Esophagus muscularis mucosa (tissue), 4 donors: ENCODE measurements around the gene RYR2. TPM values are rescaled to one million over a fixed set of nuclear protein-coding genes. Genes with fewer than 3 reads are reported as not detected.

Source experiments
- DNase-seq: peaks from one replicate; pipeline ENCODE4 v3.0.0-alpha.2; 2017; ENCODE audit errors: extremely low spot score
- H3K27ac ChIP-seq, 4 donors: fragments of 200-600 bp; sonication (generic); replicated peaks in 1 of 4; 1 replicate in 3 of 4; 2 replicates in 1 of 4; pipeline ENCODE4 v1.5.1; 2016 to 2019; ENCODE audit warnings: mild to moderate bottlenecking in 1 of 4
- H3K27me3 ChIP-seq, 4 donors: fragments of 200-600 bp; sonication (generic); one replicate each; pipeline versions ENCODE4 v1.5.1 to v1.6.0; 2016 to 2019
- H3K36me3 ChIP-seq, 4 donors: fragments of 200-600 bp; sonication (generic); one replicate each; pipeline ENCODE4 v1.5.1; 2016 to 2019
- H3K4me1 ChIP-seq, 4 donors: fragments of 200-600 bp; sonication (generic); one replicate each; pipeline ENCODE4 v1.5.1; 2016 to 2019
- H3K4me3 ChIP-seq, 4 donors: fragments of 200-600 bp; sonication (generic); 1 replicate in 2 of 4; 2 replicates in 2 of 4; pipeline ENCODE4 v1.5.1; 2016 to 2019; ENCODE audit warnings: mild to moderate bottlenecking in 4 of 4, moderate library complexity in 1 of 4
- H3K9me3 ChIP-seq, 4 donors: fragments of 200-600 bp; sonication (generic); 1 replicate in 3 of 4; 2 replicates in 1 of 4; pipeline ENCODE4 v1.5.1; 2016 to 2019
- CTCF ChIP-seq, 3 experiments: fragments of 200-600 bp in 2 of 3; fragments of 450-650 bp in 1 of 3; sonication (generic) in 2 of 3; IDR thresholded peaks; one replicate each; pipeline ENCODE4 v1.5.1; 2017 to 2019; ENCODE audit warnings: antibody characterized with exemption in 3 of 3, mild to moderate bottlenecking in 2 of 3, moderate library complexity in 1 of 3
- EP300 ChIP-seq: sonication (generic); formaldehyde crosslinking; IDR thresholded peaks from one replicate; pipeline ENCODE4 v1.6.1; 2017; ENCODE audit warnings: antibody characterized with exemption
- POLR2A ChIP-seq: fragments of 450-650 bp; IDR thresholded peaks from one replicate; pipeline ENCODE4 v1.6.1; 2017; ENCODE audit warnings: antibody characterized with exemption, moderate library complexity, mild to moderate bottlenecking, low read depth
- POLR2AphosphoS5 ChIP-seq, 2 donors: sonication (generic); formaldehyde crosslinking; IDR thresholded peaks; one replicate each; pipeline ENCODE4 v1.6.1; 2017; ENCODE audit warnings: antibody characterized with exemption in 2 of 2
- WGBS: methylation state at CpG from one replicate; pipeline ENCODE4 v1.1.5; 2018; 5-methylcytosine and 5-hydroxymethylcytosine counted together
- intact Hi-C: fragments of 100-400 bp; cut with DNase I; formaldehyde crosslinking; loops from one replicate; pipeline ENCODE4 v1.15.1; 2023
- total RNA-seq, 4 donors: library from RNA; depleted of rRNA; stranded (reverse); fragments of >200 nt; gene quantifications; one replicate each; pipeline versions ENCODE4 v1.1.0 to v1.2.1, GENCODE V29; 2016

The RYR2 gene
- total RNA-seq, 4 donors from 2014 or later = 29.8 to 56.3 (median 38.9) TPM

GRCh38 chr1:237712082-237712481 lies 670.1 kb downstream of the RYR2 start:
- H3K4me3 ChIP-seq = no peak overlapping the region
- WGBS = 69% methylated on average over 6 of the region's 6 CpGs
- H3K36me3 ChIP-seq = peaks cover 0 to 19% (median 3%) of the 10 kb centered on the region in 4 donors
- no peak for TF ChIP-seq CTCF (IDR thresholded peaks at IDR 0.05)
- no peak for TF ChIP-seq POLR2AphosphoS5 (IDR thresholded peaks at IDR 0.05)
- no peak for TF ChIP-seq EP300
- no peak for TF ChIP-seq POLR2A
- H3K4me1 ChIP-seq = peaks cover 0 to 3% (median 0%) of the 10 kb centered on the region in 4 donors
- no peak overlapping the region for H3K27ac ChIP-seq
- DNase-seq = no peak
- intact Hi-C loops = no loop called here
- no peaks in the 10 kb centered on the region for H3K9me3 ChIP-seq
- no peaks in the 10 kb centered on the region for H3K27me3 ChIP-seq

- DNase-seq = no peak
- WGBS = 76% methylated on average over 4 of the region's 5 CpGs
- intact Hi-C loops = no loop called here
- no peak for TF ChIP-seq CTCF (IDR thresholded peaks at IDR 0.05)
- TF ChIP-seq POLR2A = no peak
- TF ChIP-seq POLR2AphosphoS5 (IDR thresholded peaks at IDR 0.05) = no peak
- no peak for TF ChIP-seq EP300
- Histone ChIP-seq H3K27me3 (no peaks in the 10 kb centered on the region), H3K27ac (no peak overlapping the region), H3K4me1 (peaks cover 0 to 3% (median 0%) of the 10 kb centered on the region in 4 donors), H3K4me3 (no peak overlapping the region), H3K9me3 (no peaks in the 10 kb centered on the region), H3K36me3 (peaks cover 0 to 22% (median 6%) of the 10 kb centered on the region in 4 donors)
Observed at GRCh38 chr1:237712586-237713157, 670.7 kb downstream of the RYR2 start.

- DNase-seq = no peak
- TF ChIP-seq CTCF (IDR thresholded peaks at IDR 0.05) = no peak
- TF ChIP-seq POLR2AphosphoS5 (IDR thresholded peaks at IDR 0.05) = no peak
- TF ChIP-seq EP300 = no peak
- no peak for TF ChIP-seq POLR2A
- H3K9me3 ChIP-seq = no peaks in the 10 kb centered on the region
- peaks cover 0 to 3% (median 0%) of the 10 kb centered on the region in 4 donors for H3K4me1 ChIP-seq
- H3K27me3 ChIP-seq = no peaks in the 10 kb centered on the region
- H3K36me3 ChIP-seq = peaks cover 0 to 31% (median 10%) of the 10 kb centered on the region in 4 donors
- H3K4me3 ChIP-seq = no peak overlapping the region
- intact Hi-C loops = no loop called here
- WGBS = 88% methylated on average over 1 of the region's 1 CpG
- H3K27ac ChIP-seq = no peak overlapping the region
Observed at GRCh38 chr1:237713916-237714315, 671.9 kb downstream of the RYR2 start.

DNA sequence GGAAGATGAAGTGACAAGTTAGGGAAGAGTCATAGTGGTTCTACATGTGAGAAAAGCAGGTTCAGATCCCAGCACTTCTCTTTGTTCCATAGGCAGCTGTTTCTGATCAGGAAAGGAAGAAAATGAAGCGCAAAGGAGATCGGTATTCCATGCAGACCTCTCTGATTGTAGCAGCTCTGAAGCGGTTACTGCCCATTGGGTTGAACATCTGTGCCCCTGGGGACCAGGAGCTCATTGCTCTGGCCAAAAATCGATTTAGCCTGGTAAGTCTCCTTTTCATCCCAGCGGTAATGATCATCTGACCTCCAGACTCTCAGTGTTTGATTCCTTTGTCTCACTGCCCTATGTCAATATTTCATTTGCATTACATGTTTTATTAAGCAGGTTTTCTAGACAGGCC lies 675.1 kb downstream of the RYR2 start:
- H3K27ac ChIP-seq = no peak overlapping the region
- TF ChIP-seq EP300 (no peak), POLR2AphosphoS5 (IDR thresholded peaks at IDR 0.05) (no peak), CTCF (IDR thresholded peaks at IDR 0.05) (no peak), POLR2A (no peak)
- H3K27me3 ChIP-seq = no peaks in the 10 kb centered on the region
- intact Hi-C loops = no loop called here
- no peak for DNase-seq
- H3K4me3 ChIP-seq = no peak overlapping the region
- H3K9me3 ChIP-seq = no peaks in the 10 kb centered on the region
- 83% methylated on average over 5 of the region's 5 CpGs for WGBS
- peaks cover 0 to 26% (median 12%) of the 10 kb centered on the region in 4 donors for H3K36me3 ChIP-seq
- no peaks in the 10 kb centered on the region for H3K4me1 ChIP-seq
